Keratinocyte (primary cell): ENCODE data around the gene SLAMF8. TPM values are rescaled to one million over a fixed set of nuclear protein-coding genes. Genes with fewer than 3 reads are reported as not detected.

ENCODE experiments used
- DNase-seq: peaks from one replicate; pipeline ENCODE4 v3.0.0-alpha.2; 2011; ENCODE audit warnings: low read depth, missing footprints, low spot score
- FAIRE-seq: peaks from 2 replicates; lab custom pipeline; 2011; peaks lifted over from hg19 to GRCh38; lab: Jason Lieb, UNC
- H2AFZ ChIP-seq: 2 replicates; pipeline ENCODE4 v1.6.0; 2012; ENCODE audit warnings: low read length, control low read depth, inconsistent platforms; ENCODE audit not compliant: control insufficient read depth
- H3K27ac ChIP-seq: 2 replicates; pipeline ENCODE4 v1.5.1; 2011; ENCODE audit warnings: low read length; ENCODE audit not compliant: control insufficient read depth, insufficient read depth
- H3K27me3 ChIP-seq: 3 replicates; pipeline ENCODE4 v1.6.0; 2011; ENCODE audit warnings: low read length; ENCODE audit not compliant: control insufficient read depth, insufficient read depth; ENCODE audit errors: extremely low read depth
- H3K36me3 ChIP-seq, 2 experiments: 2 replicates in 1 of 2; 3 replicates in 1 of 2; pipeline ENCODE4 v1.5.1; 2011; ENCODE audit warnings: low read length in 2 of 2, mild to moderate bottlenecking in 1 of 2; ENCODE audit not compliant: control insufficient read depth in 2 of 2, insufficient read depth in 2 of 2; ENCODE audit errors: extremely low read depth in 1 of 2
- H3K4me1 ChIP-seq: 3 replicates; pipeline ENCODE4 v1.5.1; 2011; ENCODE audit warnings: low read length; ENCODE audit not compliant: control insufficient read depth, insufficient read depth; ENCODE audit errors: extremely low read depth
- H3K4me2 ChIP-seq: 3 replicates; pipeline ENCODE4 v1.6.0; 2011; ENCODE audit warnings: low read depth, low read length; ENCODE audit not compliant: control insufficient read depth, insufficient read depth; ENCODE audit errors: extremely low read depth
- H3K4me3 ChIP-seq, 3 experiments: fragments of 200-600 bp in 1 of 3; sonication (generic) in 1 of 3; 2 replicates in 2 of 3; 3 replicates in 1 of 3; pipeline ENCODE4 v1.5.1; 2011 to 2016; ENCODE audit warnings: low read length in 3 of 3, mild to moderate bottlenecking in 3 of 3, control low read depth in 2 of 3, inconsistent platforms in 1 of 3, low read depth in 1 of 3, mixed read lengths in 1 of 3, mixed run types in 1 of 3, moderate library complexity in 1 of 3; ENCODE audit not compliant: control insufficient read depth in 2 of 3, insufficient read depth in 2 of 3; ENCODE audit errors: extremely low read depth in 1 of 3
- H3K79me2 ChIP-seq: 2 replicates; pipeline ENCODE4 v1.6.0; 2012; ENCODE audit warnings: low read length; ENCODE audit not compliant: control insufficient read depth, insufficient read depth
- H3K9ac ChIP-seq: 3 replicates; pipeline ENCODE4 v1.6.0; 2011; ENCODE audit warnings: low read length; ENCODE audit not compliant: control insufficient read depth, insufficient read depth; ENCODE audit errors: extremely low read depth
- H3K9me1 ChIP-seq: 3 replicates; pipeline ENCODE4 v1.6.0; 2011; ENCODE audit warnings: low read length; ENCODE audit not compliant: control insufficient read depth, insufficient read depth; ENCODE audit errors: extremely low read depth
- H3K9me3 ChIP-seq: 2 replicates; pipeline ENCODE4 v1.5.1; 2012; ENCODE audit warnings: low read depth, low read length; ENCODE audit not compliant: control insufficient read depth
- H4K20me1 ChIP-seq: 3 replicates; pipeline ENCODE4 v1.6.0; 2011; ENCODE audit warnings: low read length; ENCODE audit not compliant: control insufficient read depth, insufficient read depth; ENCODE audit errors: extremely low read depth
- EZH2 ChIP-seq: IDR thresholded peaks from one replicate; pipeline ENCODE4 v1.6.1; 2012; ENCODE audit warnings: inconsistent platforms, mild to moderate bottlenecking, low read length, moderate library complexity
- dilution Hi-C: fragments of 300-500 bp; cut with MboI; formaldehyde crosslinking; loops from one replicate; pipeline ENCODE4 v1.7.0; 2020; ENCODE audit warnings: low sequenced_read_pairs; ENCODE audit not compliant: extremely low pct_ligation_motif_present
- polyA plus RNA-seq, 5 experiments: library from polyadenylated mRNA; depleted of rRNA in 3 of 5; stranded (reverse) in 3 of 5; stranded (forward) in 1 of 5; unstranded in 1 of 5; fragments of >200 nt; gene quantifications; 1 replicate in 1 of 5; 2 replicates in 3 of 5; 3 replicates in 1 of 5; pipeline versions ENCODE4 v1.2.1 to v1.2.3, GENCODE V29; 2011 to 2012; ENCODE audit warnings: missing spikeins in 2 of 5, low read depth in 1 of 5, low replicate concordance in 1 of 5
- TF ChIP-seq, protein P1 (sequence below), 3 experiments: IDR thresholded peaks in 1 of 3; conservative IDR thresholded peaks in 1 of 3; optimal IDR thresholded peaks in 1 of 3; 2 replicates in 2 of 3; 3 replicates in 1 of 3; pipeline versions ENCODE3 to v1.5.1; 2011; ENCODE audit warnings: low read length in 3 of 3, mild to moderate bottlenecking in 3 of 3, moderate library complexity in 2 of 3, control low read depth in 1 of 3, inconsistent platforms in 1 of 3; ENCODE audit not compliant: insufficient read depth in 2 of 3; ENCODE audit errors: extremely low read depth in 1 of 3

Gene SLAMF8
- polyA plus RNA-seq, 1 donor (not counting 4 experiments of a cell fraction or from before 2014, with no cell fraction given): not detected

DNA sequence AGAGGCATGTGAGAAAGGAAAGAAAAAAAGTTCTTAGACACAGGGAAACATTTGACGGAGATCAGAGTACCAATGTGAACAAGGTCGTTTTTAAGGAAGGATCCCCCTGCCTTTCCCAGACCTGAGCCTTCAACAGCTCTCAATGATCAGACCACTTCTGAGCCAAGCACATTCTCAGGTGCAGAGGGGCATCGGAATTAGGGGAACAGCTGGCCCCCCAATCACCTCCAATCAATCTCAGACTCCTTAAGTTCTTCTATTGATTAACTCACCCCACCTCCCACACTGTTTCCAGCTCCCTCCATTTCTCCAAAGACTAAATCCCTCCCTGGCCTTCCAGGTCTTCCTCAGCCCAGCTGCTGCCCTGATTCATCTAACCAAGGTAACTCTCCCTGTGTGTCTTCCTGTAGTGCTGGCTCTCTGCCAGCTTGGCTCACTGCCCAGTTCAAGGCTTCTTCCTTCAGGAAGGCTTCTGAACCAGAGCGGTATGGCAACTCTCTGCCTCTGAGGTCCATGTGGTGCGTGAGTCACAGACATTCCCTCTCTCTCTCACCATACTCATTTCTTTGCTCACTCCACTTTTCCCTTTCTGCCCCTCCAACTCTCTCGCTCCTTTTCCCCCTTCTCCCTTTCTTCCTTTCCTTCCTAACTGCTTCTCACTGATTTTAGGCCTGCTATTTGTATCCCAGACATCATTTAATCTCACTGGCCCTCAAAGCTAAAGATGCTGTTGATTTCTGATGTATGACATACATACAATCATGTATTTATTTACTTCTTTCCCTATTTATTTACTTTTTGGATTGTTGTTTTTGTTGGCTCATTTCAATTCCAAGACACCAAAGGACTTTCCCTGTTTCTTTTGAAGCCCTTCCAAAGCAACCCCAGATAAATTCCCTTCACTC is 55.2 kb downstream of the SLAMF8 start:
- Histone ChIP-seq H3K9me3 (no peaks in the 10 kb centered on the region), H3K4me1 (peaks cover 39% of the 10 kb centered on the region), H3K4me3 (peak overlapping the region in 1 of 3 experiments; percentile 17), H2AFZ (peak overlapping the region; percentile 41), H3K27ac (peak overlapping the region; percentile 67), H3K4me2 (peak overlapping the region; percentile 68), H4K20me1 (no peaks in the 10 kb centered on the region), H3K27me3 (no peaks in the 10 kb centered on the region), H3K9me1 (no peaks in the 10 kb centered on the region), H3K9ac (no peak overlapping the region), H3K36me3 (no peaks in the 10 kb centered on the region), H3K79me2 (no peaks in the 10 kb centered on the region)
- dilution Hi-C loops: no loop called here
- DNase-seq (peak; percentile 100), FAIRE-seq (peak; percentile 100)
- TF ChIP-seq EZH2: no peak

- dilution Hi-C loops: no loop called here
Observed at GRCh38 chr1:159882527-159882862, 55.8 kb downstream of the SLAMF8 start.

More at GRCh38 chr1:159882527-159882862, 55.8 kb downstream of the SLAMF8 start:
- peaks cover 39% of the 10 kb centered on the region for H3K4me1 ChIP-seq
- no peak for DNase-seq
- H3K36me3 ChIP-seq: no peaks in the 10 kb centered on the region
- H4K20me1 ChIP-seq: no peaks in the 10 kb centered on the region
- TF ChIP-seq EZH2: no peak
- TF ChIP-seq, protein P1, sequence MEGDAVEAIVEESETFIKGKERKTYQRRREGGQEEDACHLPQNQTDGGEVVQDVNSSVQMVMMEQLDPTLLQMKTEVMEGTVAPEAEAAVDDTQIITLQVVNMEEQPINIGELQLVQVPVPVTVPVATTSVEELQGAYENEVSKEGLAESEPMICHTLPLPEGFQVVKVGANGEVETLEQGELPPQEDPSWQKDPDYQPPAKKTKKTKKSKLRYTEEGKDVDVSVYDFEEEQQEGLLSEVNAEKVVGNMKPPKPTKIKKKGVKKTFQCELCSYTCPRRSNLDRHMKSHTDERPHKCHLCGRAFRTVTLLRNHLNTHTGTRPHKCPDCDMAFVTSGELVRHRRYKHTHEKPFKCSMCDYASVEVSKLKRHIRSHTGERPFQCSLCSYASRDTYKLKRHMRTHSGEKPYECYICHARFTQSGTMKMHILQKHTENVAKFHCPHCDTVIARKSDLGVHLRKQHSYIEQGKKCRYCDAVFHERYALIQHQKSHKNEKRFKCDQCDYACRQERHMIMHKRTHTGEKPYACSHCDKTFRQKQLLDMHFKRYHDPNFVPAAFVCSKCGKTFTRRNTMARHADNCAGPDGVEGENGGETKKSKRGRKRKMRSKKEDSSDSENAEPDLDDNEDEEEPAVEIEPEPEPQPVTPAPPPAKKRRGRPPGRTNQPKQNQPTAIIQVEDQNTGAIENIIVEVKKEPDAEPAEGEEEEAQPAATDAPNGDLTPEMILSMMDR (optimal IDR thresholded peaks at IDR 0.05 in 1 of 3, IDR thresholded peaks at IDR 0.05 in 1 of 3, conservative IDR thresholded peaks at IDR 0.05 in 1 of 3; ENCODE audit: extremely low read depth in 1 of 3, insufficient read depth in 2 of 3, low read length in 3 of 3): no peak
- no peak overlapping the region for H3K4me3 ChIP-seq
- no peaks in the 10 kb centered on the region for H3K79me2 ChIP-seq
- no peak overlapping the region for H3K9ac ChIP-seq
- no peak overlapping the region for H2AFZ ChIP-seq
- H3K27me3 ChIP-seq: no peaks in the 10 kb centered on the region
- FAIRE-seq: peak; percentile 76
- H3K9me3 ChIP-seq: no peaks in the 10 kb centered on the region
- no peaks in the 10 kb centered on the region for H3K9me1 ChIP-seq
- H3K27ac ChIP-seq: peak overlapping the region; percentile 67
- peak overlapping the region; percentile 68 for H3K4me2 ChIP-seq
